Adipocyte (in vitro differentiated cells): ENCODE results near the gene MMP17.

Source experiments
- DNase-seq: peaks from one replicate; pipeline ENCODE4 v3.0.0-alpha.2; 2015; ENCODE audit warnings: low read depth
- H3K27me3 ChIP-seq: replicated peaks from 2 replicates; pipeline ENCODE4 v1.7.0; 2013; ENCODE audit warnings: mild to moderate bottlenecking, low read length, moderate library complexity; ENCODE audit not compliant: control insufficient read depth, insufficient read depth
- H3K36me3 ChIP-seq: 2 replicates; pipeline ENCODE4 v1.7.0; 2013; ENCODE audit warnings: low read length, mild to moderate bottlenecking, moderate library complexity; ENCODE audit not compliant: control insufficient read depth, insufficient read depth, severe bottlenecking
- H3K4me1 ChIP-seq: 2 replicates; pipeline ENCODE4 v1.7.0; 2013; ENCODE audit warnings: mild to moderate bottlenecking, low read length, moderate library complexity; ENCODE audit not compliant: control insufficient read depth, insufficient read depth
- H3K4me3 ChIP-seq: 2 replicates; pipeline ENCODE4 v1.7.0; 2013; ENCODE audit warnings: mild to moderate bottlenecking, low read length, moderate library complexity
- H3K9ac ChIP-seq: 2 replicates; pipeline ENCODE4 v1.7.0; 2013; ENCODE audit warnings: mild to moderate bottlenecking, low read length, moderate library complexity
- H3K9me3 ChIP-seq: 2 replicates; pipeline ENCODE4 v1.7.0; 2013; ENCODE audit warnings: mild to moderate bottlenecking, low read length, moderate library complexity; ENCODE audit not compliant: control insufficient read depth

Gene MMP17

GRCh38 chr12:131832321-131833231, 4.4 kb downstream of the MMP17 start:
- peak; percentile 51 for DNase-seq
- H3K4me1 ChIP-seq = peaks cover 24% of the 10 kb centered on the region
- H3K4me3 ChIP-seq = peak overlapping the region; percentile 81
- no peaks in the 10 kb centered on the region for H3K27me3 ChIP-seq
- no peaks in the 10 kb centered on the region for H3K9me3 ChIP-seq
- peak overlapping the region; percentile 75 for H3K9ac ChIP-seq
- no peaks in the 10 kb centered on the region for H3K36me3 ChIP-seq

- no peak overlapping the region for H3K9ac ChIP-seq
- no peaks in the 10 kb centered on the region for H3K9me3 ChIP-seq
- H3K27me3 ChIP-seq = no peaks in the 10 kb centered on the region
- no peaks in the 10 kb centered on the region for H3K36me3 ChIP-seq
- no peak overlapping the region for H3K4me3 ChIP-seq
- DNase-seq = no peak
- H3K4me1 ChIP-seq = peaks cover 24% of the 10 kb centered on the region
Observed at GRCh38 chr12:131833288-131833895, 5.2 kb downstream of the MMP17 start.

- Histone ChIP-seq H3K9me3 (no peaks in the 10 kb centered on the region), H3K9ac (no peak overlapping the region), H3K4me1 (peaks cover 22% of the 10 kb centered on the region), H3K27me3 (no peaks in the 10 kb centered on the region), H3K36me3 (no peaks in the 10 kb centered on the region), H3K4me3 (no peak overlapping the region)
- DNase-seq = peak; percentile 27
Observed at GRCh38 chr12:131833896-131834641, 5.9 kb downstream of the MMP17 start.

- Histone ChIP-seq H3K36me3 (no peaks in the 10 kb centered on the region), H3K4me3 (no peak overlapping the region)
- no peak for DNase-seq
Observed at GRCh38 chr12:131834798-131835615, 6.8 kb downstream of the MMP17 start.

GRCh38 chr12:131835616-131836171, 7.5 kb downstream of the MMP17 start:
- Histone ChIP-seq H3K9ac (no peak overlapping the region), H3K4me1 (peaks cover 12% of the 10 kb centered on the region), H3K36me3 (no peaks in the 10 kb centered on the region), H3K9me3 (no peaks in the 10 kb centered on the region), H3K27me3 (no peaks in the 10 kb centered on the region), H3K4me3 (no peak overlapping the region)
- no peak for DNase-seq

More at GRCh38 chr12:131834798-131835615, 6.8 kb downstream of the MMP17 start:
- no peaks in the 10 kb centered on the region for H3K27me3 ChIP-seq
- H3K9ac ChIP-seq = no peak overlapping the region
- peaks cover 12% of the 10 kb centered on the region for H3K4me1 ChIP-seq
- H3K9me3 ChIP-seq = no peaks in the 10 kb centered on the region

GRCh38 chr12:131836193-131836592, 8.0 kb downstream of the MMP17 start:
- Histone ChIP-seq H3K36me3 (no peaks in the 10 kb centered on the region), H3K4me3 (no peak overlapping the region), H3K4me1 (peaks cover 9% of the 10 kb centered on the region), H3K27me3 (no peaks in the 10 kb centered on the region), H3K9ac (no peak overlapping the region), H3K9me3 (no peaks in the 10 kb centered on the region)
- peak; percentile 51 for DNase-seq

- no peaks in the 10 kb centered on the region for H3K27me3 ChIP-seq
- no peak overlapping the region for H3K4me3 ChIP-seq
- no peaks in the 10 kb centered on the region for H3K9me3 ChIP-seq
- no peaks in the 10 kb centered on the region for H3K36me3 ChIP-seq
- H3K4me1 ChIP-seq = peaks cover 6% of the 10 kb centered on the region
- H3K9ac ChIP-seq = no peak overlapping the region
- DNase-seq = no peak
Observed at GRCh38 chr12:131836714-131837397, 8.7 kb downstream of the MMP17 start.

- no peak overlapping the region for H3K4me3 ChIP-seq
- H3K9me3 ChIP-seq = no peaks in the 10 kb centered on the region
- H3K27me3 ChIP-seq = no peaks in the 10 kb centered on the region
- H3K4me1 ChIP-seq = no peaks in the 10 kb centered on the region
- no peak overlapping the region for H3K9ac ChIP-seq
- DNase-seq = no peak
- peaks cover 12% of the 10 kb centered on the region for H3K36me3 ChIP-seq
Observed at GRCh38 chr12:131840643-131841416, 12.6 kb downstream of the MMP17 start.

- Histone ChIP-seq H3K9me3 (no peaks in the 10 kb centered on the region), H3K36me3 (peaks cover 13% of the 10 kb centered on the region), H3K4me1 (no peaks in the 10 kb centered on the region), H3K9ac (no peak overlapping the region), H3K4me3 (no peak overlapping the region), H3K27me3 (no peaks in the 10 kb centered on the region)
- DNase-seq = no peak
Observed at GRCh38 chr12:131841547-131841946, 13.4 kb downstream of the MMP17 start.
